Amygdala (tissue), 56 donors: ENCODE data around the gene SPATA2.
A peak's percentile ranks its signal among the peaks of the same experiment; 100 is the strongest.
"Not testable (repeated sequence)": the region's sequence is repeated elsewhere in the genome, so short reads cannot be mapped to it uniquely, and the experiment has no call there.

Experiments used
- DNase-seq, 56 donors: peaks; one replicate each; lab custom pipeline; 2025; lab: John Stamatoyannopoulos, UW

SPATA2 gene

GRCh38 chr20:49866051-49866450 is 49.3 kb downstream of the SPATA2 start:
- no peak for DNase-seq

GRCh38 chr20:49865559-49865958 is 49.8 kb downstream of the SPATA2 start:
- no peak for DNase-seq

- no peak for DNase-seq
Measured at GRCh38 chr20:49863666-49864065, 51.7 kb downstream of the SPATA2 start.

- DNase-seq = no peak
Measured at GRCh38 chr20:49862607-49863200, 52.6 kb downstream of the SPATA2 start.

- DNase-seq = not testable (repeated sequence)
Measured at GRCh38 chr20:49861232-49861631, 54.1 kb downstream of the SPATA2 start.

- no peak for DNase-seq
Measured at GRCh38 chr20:49859807-49860206, 55.5 kb downstream of the SPATA2 start.

- DNase-seq = no peak
Measured at GRCh38 chr20:49859011-49859410, 56.3 kb downstream of the SPATA2 start.

GRCh38 chr20:49858076-49858585 is 57.2 kb downstream of the SPATA2 start:
- no peak for DNase-seq

GRCh38 chr20:49856904-49857303 is 58.4 kb downstream of the SPATA2 start:
- DNase-seq = no peak

GRCh38 chr20:49854190-49854875 is 61.0 kb downstream of the SPATA2 start:
- DNase-seq = no peak

GRCh38 chr20:49853640-49854039 is 61.7 kb downstream of the SPATA2 start:
- peak in 2 of 56 donors; percentile 10 to 12 for DNase-seq
